IgD-negative memory B cell (primary cell): ENCODE measurements around the gene NCBP2. TPM values are rescaled to one million over a fixed set of nuclear protein-coding genes. Genes with fewer than 3 reads are reported as not detected.

Source experiments
- H3K27ac Mint-ChIP-seq, 3 donors: one replicate each; pipeline ENCODE4 v1.8.0; 2020 to 2022; ENCODE audit warnings: mild to moderate bottlenecking in 3 of 3, mixed read lengths in 3 of 3, moderate library complexity in 1 of 3
- H3K27me3 Mint-ChIP-seq: one replicate; pipeline ENCODE4 v1.8.0; 2021; ENCODE audit warnings: mixed read lengths
- H3K36me3 Mint-ChIP-seq: one replicate; pipeline ENCODE4 v1.8.0; 2020; ENCODE audit warnings: mild to moderate bottlenecking, mixed read lengths
- H3K4me1 Mint-ChIP-seq, 3 donors: one replicate each; pipeline ENCODE4 v1.8.0; 2020 to 2022; ENCODE audit warnings: mixed read lengths in 3 of 3, mild to moderate bottlenecking in 1 of 3
- H3K4me3 Mint-ChIP-seq, 4 donors: one replicate each; pipeline ENCODE4 v1.8.0; 2020 to 2022; ENCODE audit warnings: mild to moderate bottlenecking in 4 of 4, mixed read lengths in 4 of 4, moderate library complexity in 3 of 4
- H3K9me3 Mint-ChIP-seq, 3 donors: one replicate each; pipeline ENCODE4 v1.8.0; 2020 to 2021; ENCODE audit warnings: mixed read lengths in 3 of 3, mild to moderate bottlenecking in 1 of 3
- polyA plus RNA-seq: library from polyadenylated mRNA; unstranded; fragments of 300-500 nt; fragmentation: Illumina TruSeq; gene quantifications from one replicate; pipeline ENCODE4 v1.2.3, GENCODE V29; 2021

The NCBP2 gene
- polyA plus RNA-seq, 1 donor from 2014 or later = 74.1 TPM

GRCh38 chr3:196894557-196895295 is 47.6 kb downstream of the NCBP2 start:
- Mint-ChIP-seq H3K36me3 (no peaks in the 10 kb centered on the region), H3K27me3 (no peaks in the 10 kb centered on the region), H3K9me3 (no peaks in the 10 kb centered on the region), H3K27ac (peak overlapping the region in 1 of 3 donors; percentile 86), H3K4me1 (peaks cover 3 to 11% (median 11%) of the 10 kb centered on the region in 3 donors), H3K4me3 (no peak overlapping the region)

GRCh38 chr3:196889844-196890708 is 52.3 kb downstream of the NCBP2 start:
- no peaks in the 10 kb centered on the region for H3K9me3 Mint-ChIP-seq
- H3K27me3 Mint-ChIP-seq = no peaks in the 10 kb centered on the region
- no peak overlapping the region for H3K4me3 Mint-ChIP-seq
- H3K36me3 Mint-ChIP-seq = peaks cover 1% of the 10 kb centered on the region
- peak overlapping the region in 1 of 3 donors; percentile 39 for H3K27ac Mint-ChIP-seq
- H3K4me1 Mint-ChIP-seq = peaks cover 10 to 18% (median 11%) of the 10 kb centered on the region in 3 donors

GRCh38 chr3:196886144-196886543 is 56.2 kb downstream of the NCBP2 start:
- H3K9me3 Mint-ChIP-seq = no peaks in the 10 kb centered on the region
- no peak overlapping the region for H3K4me3 Mint-ChIP-seq
- peaks cover 13 to 24% (median 24%) of the 10 kb centered on the region in 3 donors for H3K4me1 Mint-ChIP-seq
- H3K36me3 Mint-ChIP-seq = peaks cover 3% of the 10 kb centered on the region
- H3K27me3 Mint-ChIP-seq = no peaks in the 10 kb centered on the region
- H3K27ac Mint-ChIP-seq = peak overlapping the region in 1 of 3 donors; percentile 16

Other genes starting within 250 kb of the NCBP2 start
- gene CEP19, start 230.3 kb downstream of the NCBP2 start, polyA plus RNA-seq = 2.3 TPM
- gene PIGX, start 230.2 kb downstream of the NCBP2 start, polyA plus RNA-seq = 18.0 TPM
- 35.0 TPM for gene PAK2, start 202.7 kb downstream of the NCBP2 start, polyA plus RNA-seq
- 11.7 TPM for gene SENP5, start 74.6 kb downstream of the NCBP2 start, polyA plus RNA-seq
- 2.1 TPM for gene PIGZ, start 26.3 kb upstream of the NCBP2 start, polyA plus RNA-seq
- not detected for gene MELTF, start 87.3 kb upstream of the NCBP2 start, polyA plus RNA-seq